CD4-positive, alpha-beta T cell (primary cell): ENCODE measurements around the gene SLC27A1. TPM values are rescaled to one million over a fixed set of nuclear protein-coding genes. Genes with fewer than 3 reads are reported as not detected.

Source experiments
- ATAC-seq: fragments of 200-7000 bp; cut with Tn5 transposase; one replicate; pipeline ENCODE4 v1.10.0; 2022; ENCODE audit warnings: mild to moderate bottlenecking; ENCODE audit not compliant: poor library complexity
- CTCF ChIA-PET: fragments of 350-600 bp; sonication (Branson Sonifier 250); formaldehyde crosslinking; loops from one replicate; lab custom pipeline; 2021; ENCODE audit warnings: antibody characterized with exemption, inconsistent platforms; lab: Charles Lee
- POLR2A ChIA-PET: fragments of 350-600 bp; sonication (Branson Sonifier 250); formaldehyde crosslinking; loops from one replicate; lab custom pipeline; 2021; ENCODE audit warnings: antibody characterized with exemption, inconsistent platforms; lab: Charles Lee
- DNase-seq, 14 experiments: peaks; one replicate each; pipeline ENCODE4 v3.0.0-alpha.2; 2013 to 2020; ENCODE audit warnings: mixed read lengths in 2 of 14
- H3K27ac ChIP-seq, 2 donors: one replicate each; pipeline versions ENCODE4 v1.5.1 to v1.7.0; 2013; ENCODE audit warnings: low read length in 2 of 2, low read depth in 1 of 2, mild to moderate bottlenecking in 1 of 2
- H3K27me3 ChIP-seq, 2 experiments: 1 replicate in 1 of 2; 2 replicates in 1 of 2; pipeline versions ENCODE4 v1.6.1 to v1.7.0; 2013; ENCODE audit warnings: low read length in 2 of 2, control low read depth in 1 of 2, mild to moderate bottlenecking in 1 of 2, moderate library complexity in 1 of 2; ENCODE audit not compliant: insufficient read depth in 2 of 2, control insufficient read depth in 1 of 2
- H3K36me3 ChIP-seq: one replicate; pipeline ENCODE4 v1.6.1; 2013; ENCODE audit warnings: low read length, control low read depth; ENCODE audit not compliant: insufficient read depth
- H3K4me1 ChIP-seq: one replicate; pipeline ENCODE4 v1.6.1; 2013; ENCODE audit warnings: low read length, control low read depth; ENCODE audit not compliant: insufficient read depth
- H3K4me3 ChIP-seq: one replicate; pipeline ENCODE4 v1.5.1; 2013; ENCODE audit warnings: mild to moderate bottlenecking, low read length, moderate library complexity
- H3K9me3 ChIP-seq, 2 experiments: 1 replicate in 1 of 2; 2 replicates in 1 of 2; pipeline versions ENCODE4 v1.6.1 to v1.7.0; 2013; ENCODE audit warnings: low read length in 2 of 2, mild to moderate bottlenecking in 2 of 2, control low read depth in 1 of 2, moderate library complexity in 1 of 2; ENCODE audit not compliant: control insufficient read depth in 1 of 2, insufficient read depth in 1 of 2
- H3K27ac Mint-ChIP-seq: one replicate; pipeline ENCODE4 v1.8.0; 2020; ENCODE audit warnings: mixed read lengths
- H3K27me3 Mint-ChIP-seq: one replicate; pipeline ENCODE4 v1.8.0; 2021; ENCODE audit warnings: mixed read lengths
- H3K36me3 Mint-ChIP-seq: one replicate; pipeline ENCODE4 v1.8.0; 2021; ENCODE audit warnings: low read depth, mixed read lengths
- H3K4me1 Mint-ChIP-seq: one replicate; pipeline ENCODE4 v1.8.0; 2021; ENCODE audit warnings: low read depth, mixed read lengths
- H3K4me3 Mint-ChIP-seq: one replicate; pipeline ENCODE4 v1.8.0; 2020; ENCODE audit warnings: mild to moderate bottlenecking, mixed read lengths
- H3K9me3 Mint-ChIP-seq: one replicate; pipeline ENCODE4 v1.8.0; 2020; ENCODE audit warnings: mixed read lengths
- intact Hi-C, 2 experiments: fragments of 100-400 bp; cut with DNase I in 1 of 2; cut with micrococcal nuclease in 1 of 2; formaldehyde crosslinking; loops; one replicate each; pipeline versions ENCODE4 v1.15.1 to v1.9.0; 2023 to 2025; cut with DNase I, micrococcal nuclease
- total RNA-seq, 174 experiments: library from RNA in 2 of 174; stranded (reverse) in 2 of 174; gene quantifications; one replicate each; pipeline ENCODE4 v1.2.3 and lab custom pipeline; 2021 to 2026
- TF ChIP-seq, protein P1 (sequence below): fragments of 200-600 bp; IDR thresholded peaks from one replicate; pipeline ENCODE4 v1.8.0; 2022; ENCODE audit warnings: antibody characterized with exemption, mild to moderate bottlenecking

Gene SLC27A1
- total RNA-seq, 2 experiments from 2014 or later: 3.0 TPM

DNA sequence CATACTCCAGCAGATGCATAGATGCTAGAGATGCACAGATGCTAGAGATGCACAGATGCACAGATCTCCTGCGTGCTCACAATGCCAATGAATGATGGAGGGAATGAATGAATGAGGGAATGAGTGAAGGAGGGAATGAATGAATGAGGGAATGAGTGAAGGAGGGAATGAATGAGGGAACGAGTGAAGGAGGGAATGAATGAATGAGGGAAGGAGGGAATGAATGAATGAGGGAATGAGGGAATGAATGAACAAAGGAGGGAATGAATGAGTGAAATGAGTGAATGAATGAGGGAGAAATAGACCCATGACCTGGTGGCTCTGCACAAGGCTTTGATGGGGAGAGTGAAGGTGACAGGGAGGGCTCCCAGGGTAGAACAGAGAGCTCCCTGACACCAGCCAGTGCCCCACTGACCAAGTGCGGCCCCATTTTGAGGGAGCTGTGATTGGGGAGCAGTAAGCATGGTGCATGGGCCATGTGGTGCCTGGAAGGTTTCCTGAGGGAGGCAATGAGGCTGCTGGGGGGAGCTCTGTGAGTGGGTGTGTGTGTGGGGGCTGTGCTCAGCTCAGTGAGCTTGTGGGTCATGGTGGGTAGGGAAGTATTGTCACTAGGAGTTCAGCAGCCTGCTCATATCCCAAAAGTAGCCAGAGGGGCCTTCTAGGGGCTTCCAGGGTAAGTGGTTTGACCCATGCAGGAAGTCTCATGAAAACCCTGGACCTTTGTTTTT lies 12.7 kb downstream of the SLC27A1 start:
- no peaks in the 10 kb centered on the region for H3K4me1 Mint-ChIP-seq
- TF ChIP-seq, protein P1, sequence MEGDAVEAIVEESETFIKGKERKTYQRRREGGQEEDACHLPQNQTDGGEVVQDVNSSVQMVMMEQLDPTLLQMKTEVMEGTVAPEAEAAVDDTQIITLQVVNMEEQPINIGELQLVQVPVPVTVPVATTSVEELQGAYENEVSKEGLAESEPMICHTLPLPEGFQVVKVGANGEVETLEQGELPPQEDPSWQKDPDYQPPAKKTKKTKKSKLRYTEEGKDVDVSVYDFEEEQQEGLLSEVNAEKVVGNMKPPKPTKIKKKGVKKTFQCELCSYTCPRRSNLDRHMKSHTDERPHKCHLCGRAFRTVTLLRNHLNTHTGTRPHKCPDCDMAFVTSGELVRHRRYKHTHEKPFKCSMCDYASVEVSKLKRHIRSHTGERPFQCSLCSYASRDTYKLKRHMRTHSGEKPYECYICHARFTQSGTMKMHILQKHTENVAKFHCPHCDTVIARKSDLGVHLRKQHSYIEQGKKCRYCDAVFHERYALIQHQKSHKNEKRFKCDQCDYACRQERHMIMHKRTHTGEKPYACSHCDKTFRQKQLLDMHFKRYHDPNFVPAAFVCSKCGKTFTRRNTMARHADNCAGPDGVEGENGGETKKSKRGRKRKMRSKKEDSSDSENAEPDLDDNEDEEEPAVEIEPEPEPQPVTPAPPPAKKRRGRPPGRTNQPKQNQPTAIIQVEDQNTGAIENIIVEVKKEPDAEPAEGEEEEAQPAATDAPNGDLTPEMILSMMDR: no peak
- H3K36me3 Mint-ChIP-seq: no peaks in the 10 kb centered on the region
- Histone ChIP-seq H3K27ac (no peak overlapping the region), H3K27me3 (no peaks in the 10 kb centered on the region), H3K36me3 (no peaks in the 10 kb centered on the region), H3K4me3 (no peak overlapping the region), H3K9me3 (no peaks in the 10 kb centered on the region), H3K4me1 (peaks cover 8% of the 10 kb centered on the region)
- ATAC-seq: no peak
- no peak for DNase-seq
- intact Hi-C loops: no loop called here
- CTCF ChIA-PET: interaction anchor here (1.2 kb wide), 1 partner anchor 13 kb away, joined by 3 read pairs; no protein-coding TSS in a partner anchor
- H3K27ac Mint-ChIP-seq: no peak overlapping the region
- no peak overlapping the region for H3K4me3 Mint-ChIP-seq
- POLR2A ChIA-PET: no interaction called here
- H3K9me3 Mint-ChIP-seq: no peaks in the 10 kb centered on the region
- H3K27me3 Mint-ChIP-seq: no peaks in the 10 kb centered on the region

DNA sequence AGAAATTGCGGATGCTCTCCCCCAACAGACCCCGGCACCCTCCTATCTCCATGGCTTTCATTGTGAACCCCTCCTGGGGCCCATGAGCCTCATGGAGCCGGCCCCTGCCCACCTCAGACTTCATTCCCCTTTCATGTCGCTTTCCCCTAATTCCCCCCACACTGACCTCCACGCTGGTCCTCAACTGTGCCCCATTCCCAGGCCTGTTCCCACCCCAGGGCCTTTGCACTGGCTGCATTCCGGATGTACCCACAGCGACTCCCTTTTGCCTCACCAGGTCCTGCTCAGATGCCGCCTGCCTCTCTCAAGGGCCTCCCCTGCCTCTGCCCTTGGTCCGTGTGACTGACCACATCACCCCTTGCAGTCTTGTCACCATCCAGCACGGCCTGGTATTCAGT lies 13.3 kb downstream of the SLC27A1 start:
- ATAC-seq (no peak), DNase-seq (no peak)
- H3K4me1 ChIP-seq: peaks cover 13% of the 10 kb centered on the region
- Mint-ChIP-seq H3K9me3 (no peaks in the 10 kb centered on the region), H3K36me3 (no peaks in the 10 kb centered on the region), H3K4me1 (no peaks in the 10 kb centered on the region), H3K27ac (no peak overlapping the region), H3K27me3 (no peaks in the 10 kb centered on the region), H3K4me3 (no peak overlapping the region)
- no peak overlapping the region for H3K27ac ChIP-seq
- H3K27me3 ChIP-seq: no peaks in the 10 kb centered on the region
- H3K36me3 ChIP-seq: no peaks in the 10 kb centered on the region
- ChIA-PET CTCF (no interaction called here), POLR2A (no interaction called here)
- intact Hi-C loops: no loop called here
- no peaks in the 10 kb centered on the region for H3K9me3 ChIP-seq
- no peak overlapping the region for H3K4me3 ChIP-seq
- TF ChIP-seq, protein P1: no peak

DNA sequence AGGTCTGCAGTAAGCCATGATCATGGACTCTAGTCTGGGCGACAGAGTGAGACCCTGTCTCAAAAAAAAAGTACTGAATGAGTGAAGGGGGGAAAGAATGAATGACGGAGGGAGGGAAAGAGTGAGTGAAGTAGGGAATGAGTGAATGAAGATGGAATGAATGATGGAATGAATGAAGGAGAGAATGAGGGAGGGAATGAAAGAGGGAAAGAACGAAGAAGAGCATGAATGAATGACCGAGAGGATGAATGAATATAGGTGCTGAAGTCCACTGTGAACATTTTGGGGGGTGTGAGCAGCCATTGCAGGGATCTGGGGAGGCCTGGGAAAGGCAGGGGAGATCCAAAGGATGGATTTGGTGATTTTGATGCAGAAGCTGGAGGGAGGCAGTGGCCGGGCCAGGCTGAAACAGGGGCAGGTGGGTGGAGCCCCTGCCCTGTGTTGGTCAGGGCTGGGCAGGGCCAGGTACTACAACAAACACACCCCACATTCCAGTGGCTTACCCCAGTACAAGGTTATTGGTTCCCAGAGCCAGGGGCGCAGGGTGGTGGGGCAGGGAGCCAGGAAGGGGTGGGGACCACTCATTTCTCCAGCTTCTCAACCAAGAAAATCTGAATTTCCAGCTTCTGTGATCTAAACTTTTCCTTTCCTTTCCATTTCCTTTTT lies 14.3 kb downstream of the SLC27A1 start:
- H3K4me1 ChIP-seq: peaks cover 24% of the 10 kb centered on the region
- POLR2A ChIA-PET: interaction anchor here (0.6 kb wide), 1 partner anchor 833 kb away, joined by 4 read pairs; no protein-coding TSS in a partner anchor
- H3K27me3 Mint-ChIP-seq: no peaks in the 10 kb centered on the region

More for the DNA sequence above, 14.3 kb downstream of the SLC27A1 start:
- H3K4me3 ChIP-seq: no peak overlapping the region
- no peaks in the 10 kb centered on the region for H3K36me3 ChIP-seq
- peaks cover 4% of the 10 kb centered on the region for H3K4me1 Mint-ChIP-seq
- ATAC-seq: no peak
- no peak overlapping the region for H3K27ac ChIP-seq
- H3K9me3 Mint-ChIP-seq: no peaks in the 10 kb centered on the region
- no peaks in the 10 kb centered on the region for H3K27me3 ChIP-seq
- intact Hi-C loops: no loop called here
- no peak overlapping the region for H3K27ac Mint-ChIP-seq
- CTCF ChIA-PET: no interaction called here
- H3K9me3 ChIP-seq: no peaks in the 10 kb centered on the region
- H3K4me3 Mint-ChIP-seq: no peak overlapping the region
- H3K36me3 Mint-ChIP-seq: no peaks in the 10 kb centered on the region
- no peak for DNase-seq
- TF ChIP-seq, protein P1: no peak
